Stimulated activated CD4-positive, alpha-beta T cell treated with anti-CD3 and anti-CD28 coated beads, Interleukin-4, amount 100 ng/mL, for 1 hour (primary cell): Measurements from ENCODE around the gene SLC38A6.

Experiments used
- DNase-seq: peaks from one replicate; pipeline ENCODE4 v3.0.0-alpha.2; 2020

The SLC38A6 gene

GRCh38 chr14:60981633-60982455 lies 799 bp downstream of the SLC38A6 start:
- DNase-seq = no peak

GRCh38 chr14:60984196-60984595 lies 3.2 kb downstream of the SLC38A6 start:
- no peak for DNase-seq

GRCh38 chr14:60986500-60986899 lies 5.5 kb downstream of the SLC38A6 start:
- DNase-seq = no peak

- no peak for DNase-seq
These were observed 8.6 kb downstream of the SLC38A6 start for GRCh38 chr14:60989599-60989998.

GRCh38 chr14:60998617-60999016 lies 17.6 kb downstream of the SLC38A6 start:
- DNase-seq = no peak

GRCh38 chr14:60999536-60999935 lies 18.5 kb downstream of the SLC38A6 start:
- no peak for DNase-seq

GRCh38 chr14:61003571-61003970 lies 22.5 kb downstream of the SLC38A6 start:
- DNase-seq = no peak

- no peak for DNase-seq
These were observed 38.5 kb downstream of the SLC38A6 start for GRCh38 chr14:61019537-61019936.

- DNase-seq = peak; percentile 32
These were observed 44.5 kb downstream of the SLC38A6 start for GRCh38 chr14:61025251-61026223.

GRCh38 chr14:61026526-61026925 lies 45.5 kb downstream of the SLC38A6 start:
- DNase-seq = no peak

- DNase-seq = no peak
These were observed 50.0 kb downstream of the SLC38A6 start for GRCh38 chr14:61031026-61031425.

GRCh38 chr14:61033054-61033453 lies 52.0 kb downstream of the SLC38A6 start:
- DNase-seq = no peak

GRCh38 chr14:61033855-61034254 lies 52.8 kb downstream of the SLC38A6 start:
- DNase-seq = no peak

GRCh38 chr14:61034416-61035120 lies 53.5 kb downstream of the SLC38A6 start:
- no peak for DNase-seq

GRCh38 chr14:61037215-61037614 lies 56.2 kb downstream of the SLC38A6 start:
- DNase-seq = no peak

GRCh38 chr14:61041704-61042103 lies 60.7 kb downstream of the SLC38A6 start:
- no peak for DNase-seq

GRCh38 chr14:61042220-61042619 lies 61.2 kb downstream of the SLC38A6 start:
- no peak for DNase-seq

- DNase-seq = no peak
These were observed 62.5 kb downstream of the SLC38A6 start for GRCh38 chr14:61043506-61043905.

- DNase-seq = no peak
These were observed 66.0 kb downstream of the SLC38A6 start for GRCh38 chr14:61047021-61047420.

- DNase-seq = no peak
These were observed 67.6 kb downstream of the SLC38A6 start for GRCh38 chr14:61048640-61049039.

GRCh38 chr14:61050417-61050816 lies 69.4 kb downstream of the SLC38A6 start:
- no peak for DNase-seq

- no peak for DNase-seq
These were observed 70.0 kb downstream of the SLC38A6 start for GRCh38 chr14:61051051-61051450.

- DNase-seq = no peak
These were observed 70.6 kb downstream of the SLC38A6 start for GRCh38 chr14:61051621-61052020.
